K562 (cell line): ENCODE data around the gene CNOT4. TPM values are rescaled to one million over a fixed set of nuclear protein-coding genes. Genes with fewer than 3 reads are reported as not detected.

Experiments
- ATAC-seq: fragments of 200-7000 bp; cut with Tn5 transposase; 3 replicates; pipeline ENCODE4 v1.9.1; 2020; ENCODE audit warnings: moderate library complexity
- BruUV-seq: library from RNA; stranded (reverse); fragments of 400-500 nt; replicated peaks from 2 replicates; lab custom pipeline; 2021; lab: Mats Ljungman, UMichigan
- CTCF ChIA-PET: fragments of 300-600 bp; formaldehyde crosslinking; extraction: SDS; loops from one replicate; lab custom pipeline; 2021; ENCODE audit warnings: low intra/inter-chr PET ratio; lab: Yijun Ruan, JAX
- POLR2A ChIA-PET: fragments of 300-600, 350-650 bp; sonication (Branson Sonifier 250); formaldehyde crosslinking; extraction: SDS; loops from one replicate; lab custom pipeline; 2021; ENCODE audit warnings: antibody characterized with exemption, inconsistent platforms; lab: Yijun Ruan, JAX
- DNase-seq, 4 experiments: peaks; one replicate each; pipeline versions ENCODE4 v3.0.0 to v3.0.0-alpha.2; 2011 to 2018; ENCODE audit warnings: low spot score in 3 of 4, mixed read lengths in 3 of 4; ENCODE audit errors: extremely low read depth in 1 of 4
- FAIRE-seq: peaks from 2 replicates; lab custom pipeline; 2011; peaks lifted over from hg19 to GRCh38; lab: Jason Lieb, UNC
- H2AFZ ChIP-seq: 2 replicates; pipeline ENCODE4 v1.6.0; 2011; ENCODE audit warnings: low read depth, low read length, control low read depth, inconsistent platforms
- H3K27ac ChIP-seq: fragments of 200-600 bp; 3 replicates; pipeline ENCODE4 v1.8.0; 2011; ENCODE audit warnings: low read depth, mild to moderate bottlenecking, control low read depth, inconsistent platforms, low read length, moderate library complexity, mixed read lengths; ENCODE audit errors: extremely low read depth
- H3K27me3 ChIP-seq, 2 experiments: fragments of 300-600 bp in 1 of 2; 2 replicates in 1 of 2; 3 replicates in 1 of 2; pipeline versions ENCODE4 v1.6.0 to v1.8.0; 2011; ENCODE audit warnings: inconsistent platforms in 2 of 2, low read length in 2 of 2, mild to moderate bottlenecking in 1 of 2, mixed read lengths in 1 of 2, moderate library complexity in 1 of 2; ENCODE audit not compliant: control insufficient read depth in 2 of 2, insufficient read depth in 2 of 2
- H3K36me3 ChIP-seq: fragments of 300-600 bp; 3 replicates; pipeline ENCODE4 v1.8.0; 2011; ENCODE audit warnings: mild to moderate bottlenecking, low read length, inconsistent platforms; ENCODE audit not compliant: control insufficient read depth, insufficient read depth
- H3K4me1 ChIP-seq, 2 experiments: fragments of 200-600 bp in 1 of 2; replicated peaks in 1 of 2; 2 replicates in 1 of 2; 3 replicates in 1 of 2; pipeline versions ENCODE4 v1.5.1 to v1.8.0; 2011; ENCODE audit warnings: inconsistent platforms in 2 of 2, low read length in 2 of 2, mild to moderate bottlenecking in 1 of 2, mixed read lengths in 1 of 2, moderate library complexity in 1 of 2; ENCODE audit not compliant: control insufficient read depth in 2 of 2, insufficient read depth in 2 of 2
- H3K4me2 ChIP-seq: 2 replicates; pipeline ENCODE4 v1.6.1; 2011; ENCODE audit warnings: low read length, control low read depth, inconsistent platforms, mixed read lengths; ENCODE audit not compliant: insufficient read depth
- H3K4me3 ChIP-seq: fragments of 200-600 bp; sonication (generic), shearing (Covaris generic); 2 replicates; pipeline ENCODE4 v1.5.1; 2016; ENCODE audit warnings: control low read depth, inconsistent platforms
- H3K79me2 ChIP-seq: fragments of 200-600 bp; 3 replicates; pipeline ENCODE4 v1.8.0; 2011; ENCODE audit warnings: low read length, inconsistent platforms; ENCODE audit not compliant: control insufficient read depth, insufficient read depth
- H3K9ac ChIP-seq, 2 experiments: 2 replicates each; pipeline versions ENCODE4 v1.6.0 to v1.6.1; 2011; ENCODE audit warnings: low read depth in 2 of 2, low read length in 2 of 2, control low read depth in 1 of 2, inconsistent platforms in 1 of 2, mild to moderate bottlenecking in 1 of 2, mixed read lengths in 1 of 2; ENCODE audit not compliant: insufficient read depth in 1 of 2
- H3K9me1 ChIP-seq: one replicate; pipeline ENCODE4 v1.6.0; 2011; ENCODE audit warnings: inconsistent platforms, mild to moderate bottlenecking, low read length, moderate library complexity; ENCODE audit not compliant: control insufficient read depth, insufficient read depth
- H3K9me3 ChIP-seq: replicated peaks from 2 replicates; pipeline ENCODE4 v1.5.1; 2011; ENCODE audit warnings: low read depth, low read length, inconsistent platforms; ENCODE audit not compliant: control insufficient read depth, insufficient read depth
- H4K20me1 ChIP-seq: replicated peaks from 2 replicates; pipeline ENCODE4 v1.6.1; 2011; ENCODE audit warnings: low read length, inconsistent platforms, mixed read lengths; ENCODE audit not compliant: control insufficient read depth, insufficient read depth
- BMI1 ChIP-seq: fragments of 150-350 bp; IDR thresholded peaks from 2 replicates; pipeline ENCODE4 v1.6.1; 2014; ENCODE audit warnings: low read length
- CEBPG ChIP-seq, 3 experiments: fragments of 200-800 bp in 1 of 3; sonication (Bioruptor generic) in 1 of 3; sonication (generic) in 1 of 3; formaldehyde crosslinking in 1 of 3; IDR thresholded peaks in 2 of 3; conservative IDR thresholded peaks in 1 of 3; 2 replicates each; pipeline versions ENCODE4 v1.6.1 to v1.8.0; 2016 to 2022; ENCODE audit warnings: missing compliant biosample characterization in 2 of 3, missing genetic modification characterization in 2 of 3, mild to moderate bottlenecking in 1 of 3, missing genetic modification reagents in 1 of 3
- FOXK1 ChIP-seq: sonication (generic); formaldehyde crosslinking; IDR thresholded peaks from 2 replicates; pipeline ENCODE4 v1.8.0; 2022; ENCODE audit warnings: missing genetic modification reagents, mild to moderate bottlenecking, borderline replicate concordance
- MTF1 ChIP-seq: fragments of 250-450 bp; sonication (Bioruptor Pico); IDR thresholded peaks from 2 replicates; pipeline ENCODE4 v1.9.0; 2021; ENCODE audit warnings: moderate library complexity, mild to moderate bottlenecking, inconsistent platforms, borderline replicate concordance
- SAFB ChIP-seq: fragments of 200-400 bp; formaldehyde crosslinking; IDR thresholded peaks from 2 replicates; pipeline ENCODE4 v1.6.1; 2017; ENCODE audit warnings: low read depth, low read length, borderline replicate concordance
- SIX5 ChIP-seq, 2 experiments: IDR thresholded peaks; 2 replicates each; pipeline ENCODE4 v1.6.1; 2011; ENCODE audit warnings: low read length in 2 of 2, borderline replicate concordance in 1 of 2, low read depth in 1 of 2, mild to moderate bottlenecking in 1 of 2, moderate library complexity in 1 of 2; ENCODE audit not compliant: insufficient read depth in 1 of 2
- THRAP3 ChIP-seq: fragments of 450-650 bp; IDR thresholded peaks from 2 replicates; pipeline ENCODE4 v1.6.1; 2016; ENCODE audit warnings: mild to moderate bottlenecking, inconsistent platforms, borderline replicate concordance
- ZBTB7A ChIP-seq: IDR thresholded peaks from 2 replicates; pipeline ENCODE4 v1.6.1; 2011; ENCODE audit warnings: low read depth, mild to moderate bottlenecking, low read length, moderate library complexity, borderline replicate concordance; ENCODE audit not compliant: control insufficient read depth
- WGBS: fragments of 100-300 bp; shearing (Covaris generic); methylation state at CpG from one replicate; pipeline ENCODE4 v1.1.6; 2016; ENCODE audit warnings: low coverage, mixed read lengths; ENCODE audit not compliant: insufficient coverage; ENCODE audit errors: missing lambda C conversion rate; 5-methylcytosine and 5-hydroxymethylcytosine counted together
- in situ Hi-C: fragments of 300-500 bp; cut with MboI; formaldehyde crosslinking; loops from 4 replicates; pipeline ENCODE4 v1.15.0; 2018; ENCODE audit warnings: inconsistent platforms, mixed read lengths
- intact Hi-C: fragments of 100-400 bp; cut with micrococcal nuclease; formaldehyde crosslinking; loops from 2 replicates; pipeline ENCODE4 v1.14.2; 2022
- polyA plus RNA-seq, 8 experiments: library from polyadenylated mRNA; depleted of rRNA in 4 of 8; stranded (reverse) in 5 of 8; unstranded in 3 of 8; fragments of >200 nt; fragmentation: Nextera tagmentation in 2 of 8; fragmentation: Illumina TruSeq in 1 of 8; extraction: Ambion mirVana in 2 of 8; extraction: Trizol in 1 of 8; gene quantifications; 2 replicates each; pipeline versions ENCODE4 v1.2.1 to v1.2.3, GENCODE V29; 2011 to 2014; ENCODE audit warnings: inconsistent platforms in 1 of 8, missing spikeins in 1 of 8
- total RNA-seq, 7 experiments: library from RNA; depleted of rRNA in 6 of 7; stranded (reverse); fragments of >200 nt in 6 of 7; fragmentation: Illumina TruSeq in 2 of 7; extraction: Trizol in 2 of 7; gene quantifications; 2 replicates each; pipeline versions ENCODE4 v1.2.1 to v1.2.3, GENCODE V29; 2011 to 2021; ENCODE audit warnings: low replicate concordance in 1 of 7

Gene CNOT4
- total and polyA plus RNA-seq, 9 of the 15 experiments (the other 6 are each of a cell fraction or from before 2014, with no cell fraction given): 8.6 to 24.1 (median 15.4) TPM

DNA sequence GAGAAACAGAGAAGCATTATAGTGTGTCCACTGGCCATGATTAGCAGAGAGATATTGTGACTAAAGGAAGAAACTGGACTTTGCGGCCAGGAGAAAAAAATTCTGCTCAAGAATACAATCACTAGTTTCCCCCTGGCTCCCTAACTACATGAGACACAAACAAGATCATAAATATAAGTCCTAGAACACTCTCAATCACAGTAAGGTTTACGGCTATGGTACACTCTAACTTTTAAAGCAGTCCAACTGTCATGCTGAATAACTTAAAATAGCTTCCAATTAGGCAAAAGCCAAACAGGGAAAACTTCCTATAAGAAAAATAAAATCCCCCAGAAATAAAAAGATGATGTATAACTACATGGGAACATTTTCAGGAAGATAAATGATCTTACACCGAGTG, 144.2 kb downstream of the CNOT4 start:
- H3K9ac ChIP-seq: no peak overlapping the region
- WGBS: 69% methylated on average over 3 of the region's 3 CpGs
- no peak overlapping the region for H3K27ac ChIP-seq
- POLR2A ChIA-PET: no interaction called here
- DNase-seq (no peak), ATAC-seq (no peak), FAIRE-seq (no peak)
- H2AFZ ChIP-seq: no peak overlapping the region
- BruUV-seq: no TSS peak
- H3K4me1 ChIP-seq: no peaks in the 10 kb centered on the region
- H3K4me3 ChIP-seq: no peak overlapping the region
- intact Hi-C loops (no loop called here), in situ Hi-C loops (no loop called here)
- H3K4me2 ChIP-seq: no peak overlapping the region
- no peak for TF ChIP-seq SAFB
- TF ChIP-seq BMI1: no peak
- TF ChIP-seq FOXK1 (CRISPR knock-in tag): no peak
- no peak for TF ChIP-seq CEBPG (CRISPR knock-in tag; IDR thresholded peaks at IDR 0.05)
- no peak for TF ChIP-seq CEBPG (tag; conservative IDR thresholded peaks at IDR 0.05 in 1 of 2, IDR thresholded peaks at IDR 0.05 in 1 of 2)
- TF ChIP-seq ZBTB7A: no peak
- no peak for TF ChIP-seq SIX5 (IDR thresholded peaks at IDR 0.05; ENCODE audit: borderline replicate concordance in 1 of 2, insufficient read depth in 1 of 2, low read depth in 1 of 2, low read length in 2 of 2)
- TF ChIP-seq THRAP3: no peak
- no peak for TF ChIP-seq MTF1 (CRISPR knock-in tag)
- H3K9me3 ChIP-seq: no peaks in the 10 kb centered on the region; the same call in 1 of the 2 replicates
- H3K79me2 ChIP-seq: no peaks in the 10 kb centered on the region
- H4K20me1 ChIP-seq: no peaks in the 10 kb centered on the region
- peaks cover 20% of the 10 kb centered on the region; the same call in 1 of the 3 replicates for H3K36me3 ChIP-seq
- H3K9me1 ChIP-seq: no peaks in the 10 kb centered on the region
- CTCF ChIA-PET: no interaction called here
- no peaks in the 10 kb centered on the region for H3K27me3 ChIP-seq
